Measurements from ENCODE around the gene GALE. TPM values are rescaled to one million over a fixed set of nuclear protein-coding genes. Genes with fewer than 3 reads are reported as not detected.

Gene GALE
- total and polyA plus RNA-seq, 4 donors, result 21.4 to 146 (median 80.0) TPM

GRCh38 chr1:23814016-23814415 is 13.5 kb upstream of the GALE start:
- Histone ChIP-seq H3K27ac (ENCODE audit: low read depth in 1 of 2, low read length in 1 of 2) (no peak overlapping the region), H3K27me3 (ENCODE audit: control insufficient read depth in 3 of 3, insufficient read depth in 3 of 3, low read length in 2 of 3) (no peaks in the 10 kb centered on the region), H3K9me3 (ENCODE audit: control insufficient read depth in 4 of 4, insufficient read depth in 3 of 4, low read length in 3 of 4) (no peaks in the 10 kb centered on the region), H3K9ac (ENCODE audit: insufficient read depth in 1 of 2, low read length in 2 of 2) (no peak overlapping the region), H3K4me3 (no peak overlapping the region), H3K36me3 (ENCODE audit: control insufficient read depth in 4 of 4, insufficient read depth in 4 of 4, low read length in 4 of 4) (peaks cover 10 to 33% (median 19%) of the 10 kb centered on the region in 4 donors), H3K4me1 (ENCODE audit: control insufficient read depth in 5 of 5, insufficient read depth in 5 of 5, low read length in 5 of 5) (no peaks in the 10 kb centered on the region)
- TF ChIP-seq, protein P1, sequence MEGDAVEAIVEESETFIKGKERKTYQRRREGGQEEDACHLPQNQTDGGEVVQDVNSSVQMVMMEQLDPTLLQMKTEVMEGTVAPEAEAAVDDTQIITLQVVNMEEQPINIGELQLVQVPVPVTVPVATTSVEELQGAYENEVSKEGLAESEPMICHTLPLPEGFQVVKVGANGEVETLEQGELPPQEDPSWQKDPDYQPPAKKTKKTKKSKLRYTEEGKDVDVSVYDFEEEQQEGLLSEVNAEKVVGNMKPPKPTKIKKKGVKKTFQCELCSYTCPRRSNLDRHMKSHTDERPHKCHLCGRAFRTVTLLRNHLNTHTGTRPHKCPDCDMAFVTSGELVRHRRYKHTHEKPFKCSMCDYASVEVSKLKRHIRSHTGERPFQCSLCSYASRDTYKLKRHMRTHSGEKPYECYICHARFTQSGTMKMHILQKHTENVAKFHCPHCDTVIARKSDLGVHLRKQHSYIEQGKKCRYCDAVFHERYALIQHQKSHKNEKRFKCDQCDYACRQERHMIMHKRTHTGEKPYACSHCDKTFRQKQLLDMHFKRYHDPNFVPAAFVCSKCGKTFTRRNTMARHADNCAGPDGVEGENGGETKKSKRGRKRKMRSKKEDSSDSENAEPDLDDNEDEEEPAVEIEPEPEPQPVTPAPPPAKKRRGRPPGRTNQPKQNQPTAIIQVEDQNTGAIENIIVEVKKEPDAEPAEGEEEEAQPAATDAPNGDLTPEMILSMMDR (IDR thresholded peaks at IDR 0.05; ENCODE audit: control extremely low read depth, extremely low read depth), result no peak
- DNase-seq (no peak), ATAC-seq (ENCODE audit: insufficient read depth, low FRiP score) (no peak)
- 89 to 93% methylated on average over 4 of the region's 4 CpGs for WGBS, 2 donors

DNA sequence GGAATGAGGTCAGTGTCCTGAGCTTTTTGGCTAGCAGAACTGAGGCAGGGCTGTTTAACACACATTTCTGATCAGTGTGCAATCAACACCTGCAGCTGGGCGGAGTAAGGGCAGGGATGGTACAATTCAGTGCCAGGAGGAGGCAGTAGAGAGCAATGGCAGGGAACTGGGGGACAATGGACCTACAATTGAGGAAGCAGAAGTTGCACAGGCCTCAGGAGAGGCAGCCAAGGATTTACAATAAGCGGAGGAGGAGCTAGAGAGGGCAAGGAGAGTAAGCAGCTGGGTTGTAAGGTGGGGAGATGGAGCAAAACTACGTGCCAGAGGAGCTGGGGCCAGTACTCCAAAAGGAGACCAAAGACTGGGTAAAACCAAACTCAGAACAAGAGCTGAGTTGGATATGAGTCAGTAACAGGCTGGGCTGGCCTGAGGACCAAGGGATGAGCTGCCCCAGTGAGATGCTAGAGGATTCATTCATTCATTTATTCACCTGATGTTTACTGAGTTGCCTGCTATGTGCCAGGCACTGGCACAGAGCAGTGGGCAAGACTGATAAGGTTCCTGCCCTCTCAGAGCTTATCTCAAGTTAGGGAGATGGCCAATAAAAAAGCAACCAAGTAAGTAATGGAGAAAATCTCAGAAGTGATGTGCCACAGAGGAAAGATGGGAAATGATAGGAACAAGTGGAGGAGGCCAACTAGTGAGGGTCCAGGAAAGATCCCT is 10.4 kb upstream of the GALE start:
- no peak overlapping the region for H3K9ac ChIP-seq (ENCODE audit: insufficient read depth in 1 of 2, low read length in 2 of 2)
- H3K4me1 ChIP-seq (ENCODE audit: control insufficient read depth in 5 of 5, insufficient read depth in 5 of 5, low read length in 5 of 5), result no peaks in the 10 kb centered on the region
- DNase-seq, result peak; percentile 26 to 39 (median 37)
- no peak overlapping the region for H3K4me3 ChIP-seq
- H3K36me3 ChIP-seq (ENCODE audit: control insufficient read depth in 4 of 4, insufficient read depth in 4 of 4, low read length in 4 of 4), result peaks cover 8 to 28% (median 11%) of the 10 kb centered on the region in 4 donors
- H3K27me3 ChIP-seq (ENCODE audit: control insufficient read depth in 3 of 3, insufficient read depth in 3 of 3, low read length in 2 of 3), result no peaks in the 10 kb centered on the region
- TF ChIP-seq, protein P1 (IDR thresholded peaks at IDR 0.05; ENCODE audit: control extremely low read depth, extremely low read depth), result peak; percentile 32
- peak overlapping the region in 1 of 2 donors; percentile 1 for H3K27ac ChIP-seq (ENCODE audit: low read depth in 1 of 2, low read length in 1 of 2)
- ATAC-seq (ENCODE audit: insufficient read depth, low FRiP score), result peak; percentile 72
- 28 to 59% methylated on average over 3 of the region's 3 CpGs for WGBS, 2 donors
- H3K9me3 ChIP-seq (ENCODE audit: control insufficient read depth in 4 of 4, insufficient read depth in 3 of 4, low read length in 3 of 4), result no peaks in the 10 kb centered on the region

GRCh38 chr1:23809751-23810171 is 9.2 kb upstream of the GALE start:
- Histone ChIP-seq H3K9me3 (ENCODE audit: control insufficient read depth in 4 of 4, insufficient read depth in 3 of 4, low read length in 3 of 4) (no peaks in the 10 kb centered on the region), H3K4me3 (no peak overlapping the region), H3K9ac (ENCODE audit: insufficient read depth in 1 of 2, low read length in 2 of 2) (no peak overlapping the region), H3K36me3 (ENCODE audit: control insufficient read depth in 4 of 4, insufficient read depth in 4 of 4, low read length in 4 of 4) (peaks cover 8 to 25% (median 10%) of the 10 kb centered on the region in 4 donors), H3K4me1 (ENCODE audit: control insufficient read depth in 5 of 5, insufficient read depth in 5 of 5, low read length in 5 of 5) (no peaks in the 10 kb centered on the region), H3K27me3 (ENCODE audit: control insufficient read depth in 3 of 3, insufficient read depth in 3 of 3, low read length in 2 of 3) (no peaks in the 10 kb centered on the region), H3K27ac (ENCODE audit: low read depth in 1 of 2, low read length in 1 of 2) (peak overlapping the region in 1 of 2 donors; percentile 25)
- TF ChIP-seq, protein P1 (IDR thresholded peaks at IDR 0.05; ENCODE audit: control extremely low read depth, extremely low read depth), result peak; percentile 66
- ATAC-seq (ENCODE audit: insufficient read depth, low FRiP score) (peak; percentile 72), DNase-seq (peak; percentile 45 to 65 (median 53))
- WGBS, 2 donors, result 10 to 23% methylated on average over 6 of the region's 6 CpGs

Measured in lung (tissue), 12 donors.